KMS-11 (cell line): Measurements from ENCODE around the gene CCR6.

Experiments used
- H2AFZ ChIP-seq: fragments of 200-600 bp; sonication (generic); 2 replicates; pipeline ENCODE4 v1.6.1; 2016; ENCODE audit warnings: antibody characterized with exemption, mixed run types, low read depth
- H3K27ac ChIP-seq: fragments of 200-600 bp; sonication (generic); 2 replicates; pipeline ENCODE4 v1.6.1; 2016; ENCODE audit warnings: mild to moderate bottlenecking, mixed run types
- H3K27me3 ChIP-seq: fragments of 200-600 bp; sonication (generic); 2 replicates; pipeline ENCODE4 v1.6.1; 2017; ENCODE audit warnings: mild to moderate bottlenecking, low read depth, mixed run types, moderate library complexity; ENCODE audit not compliant: insufficient read depth
- H3K36me3 ChIP-seq: fragments of 200-600 bp; sonication (generic); 2 replicates; pipeline ENCODE4 v1.6.1; 2017; ENCODE audit warnings: mild to moderate bottlenecking, mixed run types; ENCODE audit not compliant: insufficient read depth
- H3K4me1 ChIP-seq: fragments of 200-600 bp; sonication (generic); 2 replicates; pipeline ENCODE4 v1.6.1; 2016; ENCODE audit warnings: mild to moderate bottlenecking, low read depth, mixed run types; ENCODE audit not compliant: poor library complexity, severe bottlenecking
- H3K4me2 ChIP-seq: fragments of 200-600 bp; sonication (generic); 2 replicates; pipeline ENCODE4 v1.7.0; 2016; ENCODE audit warnings: mild to moderate bottlenecking, mixed run types
- H3K4me3 ChIP-seq: fragments of 200-600 bp; sonication (generic); IDR thresholded peaks from 2 replicates; pipeline ENCODE4 v1.6.1; 2017; ENCODE audit warnings: low read depth, low read length, mixed read lengths; ENCODE audit not compliant: insufficient read depth
- H3K79me2 ChIP-seq: fragments of 200-600 bp; sonication (generic); 2 replicates; pipeline ENCODE4 v1.6.1; 2016; ENCODE audit warnings: low read depth, mixed run types; ENCODE audit not compliant: insufficient read depth
- H3K9ac ChIP-seq: fragments of 200-600 bp; sonication (generic); 2 replicates; pipeline ENCODE4 v1.6.1; 2016; ENCODE audit warnings: mild to moderate bottlenecking, mixed run types
- H4K20me1 ChIP-seq: fragments of 200-600 bp; sonication (generic); 2 replicates; pipeline ENCODE4 v1.6.1; 2016; ENCODE audit warnings: mild to moderate bottlenecking, mixed run types; ENCODE audit not compliant: insufficient read depth
- TF ChIP-seq, protein P1 (sequence below): fragments of 200-600 bp; sonication (generic); conservative IDR thresholded peaks from 2 replicates; pipeline ENCODE4 v1.6.1; 2017; ENCODE audit warnings: low read depth, mild to moderate bottlenecking, antibody characterized with exemption, low read length, moderate library complexity, mixed read lengths

Gene CCR6

DNA sequence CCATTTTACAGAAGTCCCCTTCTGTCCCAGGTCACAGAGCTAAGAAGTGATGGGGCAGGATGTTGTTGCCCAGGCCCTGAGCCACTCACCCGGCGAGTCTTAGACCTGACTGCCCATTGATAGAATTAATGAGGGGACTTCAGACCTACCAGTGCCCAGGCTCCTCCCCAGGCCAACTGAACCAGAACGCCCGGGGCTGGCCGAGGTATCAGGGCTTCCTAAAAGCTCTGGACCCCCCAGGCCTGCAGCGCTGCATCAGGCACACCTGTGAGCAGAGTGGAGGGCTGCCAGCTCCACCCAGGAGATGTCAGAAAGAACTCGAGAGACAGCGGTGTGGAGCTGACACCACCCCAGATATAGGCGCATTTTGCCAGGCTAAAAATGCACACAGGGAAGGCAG is 31.4 kb downstream of the CCR6 start:
- no peaks in the 10 kb centered on the region for H4K20me1 ChIP-seq
- TF ChIP-seq, protein P1, sequence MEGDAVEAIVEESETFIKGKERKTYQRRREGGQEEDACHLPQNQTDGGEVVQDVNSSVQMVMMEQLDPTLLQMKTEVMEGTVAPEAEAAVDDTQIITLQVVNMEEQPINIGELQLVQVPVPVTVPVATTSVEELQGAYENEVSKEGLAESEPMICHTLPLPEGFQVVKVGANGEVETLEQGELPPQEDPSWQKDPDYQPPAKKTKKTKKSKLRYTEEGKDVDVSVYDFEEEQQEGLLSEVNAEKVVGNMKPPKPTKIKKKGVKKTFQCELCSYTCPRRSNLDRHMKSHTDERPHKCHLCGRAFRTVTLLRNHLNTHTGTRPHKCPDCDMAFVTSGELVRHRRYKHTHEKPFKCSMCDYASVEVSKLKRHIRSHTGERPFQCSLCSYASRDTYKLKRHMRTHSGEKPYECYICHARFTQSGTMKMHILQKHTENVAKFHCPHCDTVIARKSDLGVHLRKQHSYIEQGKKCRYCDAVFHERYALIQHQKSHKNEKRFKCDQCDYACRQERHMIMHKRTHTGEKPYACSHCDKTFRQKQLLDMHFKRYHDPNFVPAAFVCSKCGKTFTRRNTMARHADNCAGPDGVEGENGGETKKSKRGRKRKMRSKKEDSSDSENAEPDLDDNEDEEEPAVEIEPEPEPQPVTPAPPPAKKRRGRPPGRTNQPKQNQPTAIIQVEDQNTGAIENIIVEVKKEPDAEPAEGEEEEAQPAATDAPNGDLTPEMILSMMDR: no peak
- H3K36me3 ChIP-seq: no peaks in the 10 kb centered on the region
- H3K27me3 ChIP-seq: no peaks in the 10 kb centered on the region
- H3K4me3 ChIP-seq: no peak overlapping the region
- no peak overlapping the region for H3K4me2 ChIP-seq
- no peak overlapping the region for H3K27ac ChIP-seq
- no peak overlapping the region for H2AFZ ChIP-seq
- H3K79me2 ChIP-seq: no peaks in the 10 kb centered on the region
- no peak overlapping the region for H3K9ac ChIP-seq
- H3K4me1 ChIP-seq: peaks cover 5% of the 10 kb centered on the region

DNA sequence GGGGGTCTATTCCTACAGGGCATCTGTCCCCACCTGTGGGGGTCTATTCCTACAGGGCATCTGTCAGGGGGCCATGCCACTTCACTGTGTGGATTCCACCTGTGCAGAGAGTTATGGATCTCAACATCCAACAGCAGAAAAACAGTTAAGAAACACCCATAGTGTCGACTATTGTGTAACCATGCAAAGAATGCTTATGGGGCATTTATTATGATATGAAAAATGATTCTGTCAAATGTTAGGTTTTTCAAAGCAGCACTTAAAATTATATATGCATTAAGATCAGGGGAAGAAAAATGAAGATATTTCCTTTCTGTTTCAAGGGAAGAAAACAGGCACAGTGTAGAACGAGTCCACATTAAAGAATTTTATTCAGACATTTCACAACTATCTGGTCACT is 32.0 kb downstream of the CCR6 start:
- H3K27me3 ChIP-seq: no peaks in the 10 kb centered on the region

DNA sequence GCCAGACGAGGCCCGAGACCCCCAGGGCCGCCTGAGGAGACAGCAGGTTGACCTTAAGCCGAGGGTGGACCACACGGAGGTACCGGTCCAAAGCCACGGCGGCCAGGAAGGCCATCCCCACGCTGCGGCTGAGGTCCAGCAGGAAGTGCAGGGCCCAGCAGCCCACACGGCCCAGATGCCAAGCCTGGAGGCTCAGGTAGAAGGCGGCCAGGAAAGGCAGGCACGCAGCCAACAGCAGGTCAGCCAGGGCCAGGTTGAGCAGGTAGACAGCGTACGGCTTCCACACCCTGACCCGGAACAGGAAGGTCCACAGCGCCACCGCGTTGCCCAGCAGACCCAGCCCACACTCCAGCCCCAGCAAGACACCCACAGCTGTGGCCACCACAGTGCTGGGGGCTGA is 34.5 kb downstream of the CCR6 start:
- TF ChIP-seq, protein P1: no peak

More for the DNA sequence above, 32.0 kb downstream of the CCR6 start:
- Histone ChIP-seq H3K36me3 (no peaks in the 10 kb centered on the region), H3K4me2 (no peak overlapping the region), H3K79me2 (no peaks in the 10 kb centered on the region), H3K4me1 (peaks cover 5% of the 10 kb centered on the region), H4K20me1 (no peaks in the 10 kb centered on the region), H3K27ac (no peak overlapping the region), H2AFZ (no peak overlapping the region), H3K9ac (no peak overlapping the region), H3K4me3 (no peak overlapping the region)
- TF ChIP-seq, protein P1: no peak

DNA sequence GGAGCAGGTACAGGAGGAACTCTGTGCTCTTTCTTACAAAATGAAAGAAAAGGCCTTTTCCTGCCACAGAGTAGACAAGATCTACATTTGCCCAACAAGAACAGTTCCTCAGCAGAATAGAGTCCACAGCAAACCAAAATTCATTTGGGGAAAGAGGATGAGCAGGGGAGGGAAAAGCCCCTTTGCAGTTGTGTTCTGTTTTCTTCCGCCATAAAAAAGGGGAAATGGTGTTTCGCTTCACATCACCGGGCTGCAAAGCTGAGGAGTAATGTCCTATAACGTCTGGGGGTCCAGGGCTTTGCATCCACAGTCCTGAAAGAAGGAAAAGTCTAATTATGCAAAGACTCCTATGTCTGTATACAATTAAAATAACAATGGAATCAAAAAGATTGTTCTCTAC is 35.0 kb downstream of the CCR6 start, which contains the start of gene GPR31:
Gene GPR31 (minus strand): TSS at position 118 of the 400 bp plus-strand sequence. CDS start 149 bp downstream, outside the sequence.
- no peak within 1 kb of the TSS for H3K9ac ChIP-seq
- peaks cover 1% of the 10 kb centered on the region for H3K4me1 ChIP-seq
- H3K79me2 ChIP-seq: no peaks in the 10 kb centered on the region
- H2AFZ ChIP-seq: no peak within 1 kb of the TSS
- no peaks in the 10 kb centered on the region for H3K36me3 ChIP-seq
- no peaks in the 10 kb centered on the region for H4K20me1 ChIP-seq
- H3K27me3 ChIP-seq: no peaks in the 10 kb centered on the region
- no peak within 1 kb of the TSS for H3K27ac ChIP-seq
- H3K4me2 ChIP-seq: no peak within 1 kb of the TSS
- TF ChIP-seq, protein P1: no peak
- H3K4me3 ChIP-seq: no peak within 1 kb of the TSS

More for the DNA sequence above, 34.5 kb downstream of the CCR6 start:
- Histone ChIP-seq H3K4me2 (no peak overlapping the region), H3K27ac (no peak overlapping the region), H3K4me3 (no peak overlapping the region), H3K27me3 (no peaks in the 10 kb centered on the region), H3K36me3 (no peaks in the 10 kb centered on the region), H3K4me1 (peaks cover 5% of the 10 kb centered on the region), H3K9ac (no peak overlapping the region), H2AFZ (no peak overlapping the region), H3K79me2 (no peaks in the 10 kb centered on the region), H4K20me1 (no peaks in the 10 kb centered on the region)
